ENCODE results near the gene RAP1GAP2. TPM values are rescaled to one million over a fixed set of nuclear protein-coding genes. Genes with fewer than 3 reads are reported as not detected.

The RAP1GAP2 gene
- total and polyA plus RNA-seq, 2 of the 8 experiments (the other 6 are each of a cell fraction or from before 2014, with no cell fraction given): 24.0 to 63.8 TPM

- no peak for TF ChIP-seq RAD21 (IDR thresholded peaks at IDR 0.05 in 1 of 2, conservative IDR thresholded peaks at IDR 0.05 in 1 of 2; ENCODE audit: low read depth in 2 of 2, low read length in 2 of 2)
- no peak for TF ChIP-seq CTCF (IDR thresholded peaks at IDR 0.05; ENCODE audit: control extremely low read depth in 1 of 3, insufficient read depth in 1 of 3, low read depth in 1 of 3, low read length in 3 of 3)
- no peak for TF ChIP-seq RXRA (IDR thresholded peaks at IDR 0.05; ENCODE audit: insufficient read depth, low read depth, low read length)
Observed at GRCh38 chr17:2796164-2797125, at the start of gene RAP1GAP2 (continued).
